ENCODE measurements around the gene NOP53. TPM values are rescaled to one million over a fixed set of nuclear protein-coding genes. Genes with fewer than 3 reads are reported as not detected.

The NOP53 gene
- total and polyA plus RNA-seq, 2 of the 8 experiments (the other 6 are each of a cell fraction or from before 2014, with no cell fraction given): 107 to 245 TPM

DNA sequence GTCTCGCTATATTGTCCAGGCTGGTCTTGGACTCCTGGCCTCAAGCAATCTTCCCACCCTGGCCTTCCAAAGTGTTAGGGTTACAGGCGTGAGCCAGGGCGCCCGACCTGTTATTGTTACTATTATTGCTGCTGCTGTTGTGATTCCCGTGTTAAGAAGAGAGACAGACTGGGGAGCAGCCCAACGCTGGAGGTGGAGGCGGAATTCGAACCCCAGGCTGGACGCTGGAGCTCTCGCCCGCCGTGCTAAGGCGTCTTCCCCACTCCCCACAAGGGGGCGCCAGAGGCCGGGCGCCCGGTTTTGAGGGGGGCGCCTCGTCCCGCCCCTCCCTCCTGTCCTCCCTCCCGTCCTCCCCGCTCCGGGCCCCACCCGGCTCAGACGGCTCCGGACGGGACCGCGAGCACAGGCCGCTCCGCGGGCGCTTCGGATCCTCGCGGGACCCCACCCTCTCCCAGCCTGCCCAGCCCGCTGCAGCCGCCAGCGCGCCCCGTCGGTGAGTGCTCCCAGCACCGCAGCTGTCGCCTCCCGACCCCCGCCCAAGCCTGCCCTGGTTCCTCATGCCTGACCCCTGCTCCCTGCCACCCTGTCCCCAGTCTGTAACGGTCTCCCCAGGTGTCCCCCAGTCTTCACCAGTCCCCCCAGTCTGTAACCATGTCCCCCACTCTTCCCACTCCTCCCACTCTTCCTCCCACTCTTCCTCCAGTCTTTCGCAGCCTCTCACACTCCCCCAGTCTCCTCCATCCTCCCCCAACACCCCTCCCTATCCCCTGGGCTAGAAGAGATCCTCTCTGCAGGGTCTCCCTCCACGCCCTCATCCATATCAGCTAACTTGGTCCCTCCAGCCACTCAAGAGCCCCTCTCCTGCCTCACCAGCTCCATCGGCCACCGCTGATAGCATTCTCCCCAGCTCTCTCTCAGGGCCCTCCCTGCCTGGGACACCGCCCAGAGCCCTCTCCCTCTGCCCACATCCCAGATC lies 32.0 kb upstream of the NOP53 start, which contains the start of gene EHD2 (continued):
- TF ChIP-seq, protein P1, sequence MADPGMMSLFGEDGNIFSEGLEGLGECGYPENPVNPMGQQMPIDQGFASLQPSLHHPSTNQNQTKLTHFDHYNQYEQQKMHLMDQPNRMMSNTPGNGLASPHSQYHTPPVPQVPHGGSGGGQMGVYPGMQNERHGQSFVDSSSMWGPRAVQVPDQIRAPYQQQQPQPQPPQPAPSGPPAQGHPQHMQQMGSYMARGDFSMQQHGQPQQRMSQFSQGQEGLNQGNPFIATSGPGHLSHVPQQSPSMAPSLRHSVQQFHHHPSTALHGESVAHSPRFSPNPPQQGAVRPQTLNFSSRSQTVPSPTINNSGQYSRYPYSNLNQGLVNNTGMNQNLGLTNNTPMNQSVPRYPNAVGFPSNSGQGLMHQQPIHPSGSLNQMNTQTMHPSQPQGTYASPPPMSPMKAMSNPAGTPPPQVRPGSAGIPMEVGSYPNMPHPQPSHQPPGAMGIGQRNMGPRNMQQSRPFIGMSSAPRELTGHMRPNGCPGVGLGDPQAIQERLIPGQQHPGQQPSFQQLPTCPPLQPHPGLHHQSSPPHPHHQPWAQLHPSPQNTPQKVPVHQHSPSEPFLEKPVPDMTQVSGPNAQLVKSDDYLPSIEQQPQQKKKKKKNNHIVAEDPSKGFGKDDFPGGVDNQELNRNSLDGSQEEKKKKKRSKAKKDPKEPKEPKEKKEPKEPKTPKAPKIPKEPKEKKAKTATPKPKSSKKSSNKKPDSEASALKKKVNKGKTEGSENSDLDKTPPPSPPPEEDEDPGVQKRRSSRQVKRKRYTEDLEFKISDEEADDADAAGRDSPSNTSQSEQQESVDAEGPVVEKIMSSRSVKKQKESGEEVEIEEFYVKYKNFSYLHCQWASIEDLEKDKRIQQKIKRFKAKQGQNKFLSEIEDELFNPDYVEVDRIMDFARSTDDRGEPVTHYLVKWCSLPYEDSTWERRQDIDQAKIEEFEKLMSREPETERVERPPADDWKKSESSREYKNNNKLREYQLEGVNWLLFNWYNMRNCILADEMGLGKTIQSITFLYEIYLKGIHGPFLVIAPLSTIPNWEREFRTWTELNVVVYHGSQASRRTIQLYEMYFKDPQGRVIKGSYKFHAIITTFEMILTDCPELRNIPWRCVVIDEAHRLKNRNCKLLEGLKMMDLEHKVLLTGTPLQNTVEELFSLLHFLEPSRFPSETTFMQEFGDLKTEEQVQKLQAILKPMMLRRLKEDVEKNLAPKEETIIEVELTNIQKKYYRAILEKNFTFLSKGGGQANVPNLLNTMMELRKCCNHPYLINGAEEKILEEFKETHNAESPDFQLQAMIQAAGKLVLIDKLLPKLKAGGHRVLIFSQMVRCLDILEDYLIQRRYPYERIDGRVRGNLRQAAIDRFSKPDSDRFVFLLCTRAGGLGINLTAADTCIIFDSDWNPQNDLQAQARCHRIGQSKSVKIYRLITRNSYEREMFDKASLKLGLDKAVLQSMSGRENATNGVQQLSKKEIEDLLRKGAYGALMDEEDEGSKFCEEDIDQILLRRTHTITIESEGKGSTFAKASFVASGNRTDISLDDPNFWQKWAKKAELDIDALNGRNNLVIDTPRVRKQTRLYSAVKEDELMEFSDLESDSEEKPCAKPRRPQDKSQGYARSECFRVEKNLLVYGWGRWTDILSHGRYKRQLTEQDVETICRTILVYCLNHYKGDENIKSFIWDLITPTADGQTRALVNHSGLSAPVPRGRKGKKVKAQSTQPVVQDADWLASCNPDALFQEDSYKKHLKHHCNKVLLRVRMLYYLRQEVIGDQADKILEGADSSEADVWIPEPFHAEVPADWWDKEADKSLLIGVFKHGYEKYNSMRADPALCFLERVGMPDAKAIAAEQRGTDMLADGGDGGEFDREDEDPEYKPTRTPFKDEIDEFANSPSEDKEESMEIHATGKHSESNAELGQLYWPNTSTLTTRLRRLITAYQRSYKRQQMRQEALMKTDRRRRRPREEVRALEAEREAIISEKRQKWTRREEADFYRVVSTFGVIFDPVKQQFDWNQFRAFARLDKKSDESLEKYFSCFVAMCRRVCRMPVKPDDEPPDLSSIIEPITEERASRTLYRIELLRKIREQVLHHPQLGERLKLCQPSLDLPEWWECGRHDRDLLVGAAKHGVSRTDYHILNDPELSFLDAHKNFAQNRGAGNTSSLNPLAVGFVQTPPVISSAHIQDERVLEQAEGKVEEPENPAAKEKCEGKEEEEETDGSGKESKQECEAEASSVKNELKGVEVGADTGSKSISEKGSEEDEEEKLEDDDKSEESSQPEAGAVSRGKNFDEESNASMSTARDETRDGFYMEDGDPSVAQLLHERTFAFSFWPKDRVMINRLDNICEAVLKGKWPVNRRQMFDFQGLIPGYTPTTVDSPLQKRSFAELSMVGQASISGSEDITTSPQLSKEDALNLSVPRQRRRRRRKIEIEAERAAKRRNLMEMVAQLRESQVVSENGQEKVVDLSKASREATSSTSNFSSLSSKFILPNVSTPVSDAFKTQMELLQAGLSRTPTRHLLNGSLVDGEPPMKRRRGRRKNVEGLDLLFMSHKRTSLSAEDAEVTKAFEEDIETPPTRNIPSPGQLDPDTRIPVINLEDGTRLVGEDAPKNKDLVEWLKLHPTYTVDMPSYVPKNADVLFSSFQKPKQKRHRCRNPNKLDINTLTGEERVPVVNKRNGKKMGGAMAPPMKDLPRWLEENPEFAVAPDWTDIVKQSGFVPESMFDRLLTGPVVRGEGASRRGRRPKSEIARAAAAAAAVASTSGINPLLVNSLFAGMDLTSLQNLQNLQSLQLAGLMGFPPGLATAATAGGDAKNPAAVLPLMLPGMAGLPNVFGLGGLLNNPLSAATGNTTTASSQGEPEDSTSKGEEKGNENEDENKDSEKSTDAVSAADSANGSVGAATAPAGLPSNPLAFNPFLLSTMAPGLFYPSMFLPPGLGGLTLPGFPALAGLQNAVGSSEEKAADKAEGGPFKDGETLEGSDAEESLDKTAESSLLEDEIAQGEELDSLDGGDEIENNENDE (IDR thresholded peaks at IDR 0.05; ENCODE audit: insufficient replicate concordance, low read length): no peak
- TF ChIP-seq PHF8 (conservative IDR thresholded peaks at IDR 0.05; ENCODE audit: low read depth, low read length) (no peak; the same call in 1 of the 2 replicates), RAD21 (IDR thresholded peaks at IDR 0.05 in 1 of 2, conservative IDR thresholded peaks at IDR 0.05 in 1 of 2; ENCODE audit: low read depth in 2 of 2, low read length in 2 of 2) (peak; percentile 77 to 81), SP4 (IDR thresholded peaks at IDR 0.05; ENCODE audit: low read length) (no peak), HDAC6 (IDR thresholded peaks at IDR 0.05; ENCODE audit: low read depth, low read length) (no peak)
- TF ChIP-seq, protein P2, sequence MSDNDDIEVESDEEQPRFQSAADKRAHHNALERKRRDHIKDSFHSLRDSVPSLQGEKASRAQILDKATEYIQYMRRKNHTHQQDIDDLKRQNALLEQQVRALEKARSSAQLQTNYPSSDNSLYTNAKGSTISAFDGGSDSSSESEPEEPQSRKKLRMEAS (IDR thresholded peaks at IDR 0.05): no peak
- TF ChIP-seq, protein P3, sequence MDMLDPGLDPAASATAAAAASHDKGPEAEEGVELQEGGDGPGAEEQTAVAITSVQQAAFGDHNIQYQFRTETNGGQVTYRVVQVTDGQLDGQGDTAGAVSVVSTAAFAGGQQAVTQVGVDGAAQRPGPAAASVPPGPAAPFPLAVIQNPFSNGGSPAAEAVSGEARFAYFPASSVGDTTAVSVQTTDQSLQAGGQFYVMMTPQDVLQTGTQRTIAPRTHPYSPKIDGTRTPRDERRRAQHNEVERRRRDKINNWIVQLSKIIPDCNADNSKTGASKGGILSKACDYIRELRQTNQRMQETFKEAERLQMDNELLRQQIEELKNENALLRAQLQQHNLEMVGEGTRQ (IDR thresholded peaks at IDR 0.05; ENCODE audit: low read length): no peak
